IMR-90 (cell line): ENCODE measurements around the gene MLLT3. TPM values are rescaled to one million over a fixed set of nuclear protein-coding genes. Genes with fewer than 3 reads are reported as not detected.
A peak's percentile ranks its signal among the peaks of the same experiment; 100 is the strongest.

Experiments used
- ATAC-seq: fragments of 200-7000 bp; cut with Tn5 transposase; 2 replicates; pipeline ENCODE4 v1.9.1; 2020; ENCODE audit warnings: low read depth, mild to moderate bottlenecking, moderate library complexity
- BruUV-seq: library from RNA; stranded (reverse); fragments of 400-500 nt; replicated peaks from 2 replicates; lab custom pipeline; 2021; lab: Mats Ljungman, UMichigan
- CTCF ChIA-PET: fragments of 300-600 bp; formaldehyde crosslinking; extraction: SDS; loops from one replicate; lab custom pipeline; 2021; ENCODE audit warnings: antibody characterized with exemption; lab: Yijun Ruan, JAX
- POLR2A ChIA-PET: fragments of 300-600 bp; sonication (Branson Sonifier 250); formaldehyde crosslinking; loops from one replicate; lab custom pipeline; 2022; ENCODE audit warnings: antibody characterized with exemption; ENCODE audit not compliant: unreplicated experiment; lab: Charles Lee
- DNase-seq: peaks from one replicate; pipeline ENCODE4 v3.0.0; 2013
- H2AFZ ChIP-seq: replicated peaks from 2 replicates; pipeline ENCODE3; 2013; ENCODE audit warnings: low read length, mild to moderate bottlenecking; ENCODE audit not compliant: poor library complexity
- H2AK5ac ChIP-seq: 2 replicates; pipeline ENCODE4 v1.6.1; 2013; ENCODE audit warnings: low read depth, low read length, inconsistent platforms
- H2AK9ac ChIP-seq: replicated peaks from 2 replicates; pipeline ENCODE3; 2013; ENCODE audit warnings: mild to moderate bottlenecking, low read depth, low read length, moderate library complexity; ENCODE audit not compliant: poor library complexity
- H2BK120ac ChIP-seq: 2 replicates; pipeline ENCODE4 v1.6.1; 2013; ENCODE audit warnings: low read depth, low read length, inconsistent platforms
- H2BK15ac ChIP-seq: 3 replicates; pipeline ENCODE4 v1.6.1; 2013; ENCODE audit warnings: low read depth, low read length, inconsistent platforms
- H2BK20ac ChIP-seq: 2 replicates; pipeline ENCODE4 v1.6.1; 2013; ENCODE audit warnings: low read depth, mild to moderate bottlenecking, inconsistent platforms, low read length, moderate library complexity
- H2BK5ac ChIP-seq: 2 replicates; pipeline ENCODE4 v1.6.1; 2013; ENCODE audit warnings: mild to moderate bottlenecking, low read depth, low read length, inconsistent platforms; ENCODE audit not compliant: poor library complexity, severe bottlenecking
- H3K14ac ChIP-seq: replicated peaks from 2 replicates; pipeline ENCODE4 v1.6.1; 2013; ENCODE audit warnings: low read depth, low read length, inconsistent platforms
- H3K18ac ChIP-seq: 2 replicates; pipeline ENCODE4 v1.6.1; 2013; ENCODE audit warnings: low read depth, low read length, control low read depth
- H3K23ac ChIP-seq: 2 replicates; pipeline ENCODE4 v1.6.1; 2013; ENCODE audit warnings: low read depth, low read length, inconsistent platforms
- H3K27ac ChIP-seq: 2 replicates; pipeline ENCODE4 v1.5.1; 2013; ENCODE audit warnings: mild to moderate bottlenecking, control low read depth, low read length; ENCODE audit not compliant: insufficient read depth
- H3K27me3 ChIP-seq: 2 replicates; pipeline ENCODE4 v1.6.1; 2013; ENCODE audit warnings: low read length; ENCODE audit not compliant: control insufficient read depth, insufficient read depth
- H3K36me3 ChIP-seq: 2 replicates; pipeline ENCODE4 v1.6.1; 2013; ENCODE audit warnings: low read length, mixed read lengths; ENCODE audit not compliant: control insufficient read depth, insufficient read depth
- H3K4ac ChIP-seq: 2 replicates; pipeline ENCODE4 v1.6.1; 2013; ENCODE audit warnings: low read depth, low read length, inconsistent platforms
- H3K4me1 ChIP-seq: 2 replicates; pipeline ENCODE4 v1.6.1; 2013; ENCODE audit warnings: low read length, mixed read lengths; ENCODE audit not compliant: control insufficient read depth, insufficient read depth
- H3K4me2 ChIP-seq: 2 replicates; pipeline ENCODE4 v1.6.1; 2013; ENCODE audit warnings: low read depth, mild to moderate bottlenecking, control low read depth, low read length, moderate library complexity
- H3K4me3 ChIP-seq: 2 replicates; pipeline ENCODE4 v1.5.1; 2013; ENCODE audit warnings: low read depth, mild to moderate bottlenecking, control low read depth, low read length, moderate library complexity; ENCODE audit not compliant: insufficient read depth
- H3K56ac ChIP-seq: 2 replicates; pipeline ENCODE4 v1.6.1; 2013; ENCODE audit warnings: low read length, inconsistent platforms; ENCODE audit not compliant: insufficient read depth; ENCODE audit errors: extremely low read depth
- H3K79me1 ChIP-seq, 2 experiments: 2 replicates each; pipeline ENCODE4 v1.6.1; 2013; ENCODE audit warnings: low read length in 2 of 2, inconsistent platforms in 1 of 2, low read depth in 1 of 2
- H3K9ac ChIP-seq: 2 replicates; pipeline ENCODE4 v1.6.1; 2013; ENCODE audit warnings: low read depth, low read length, control low read depth
- H3K9me1 ChIP-seq: 2 replicates; pipeline ENCODE4 v1.6.1; 2013; ENCODE audit warnings: low read length, inconsistent platforms; ENCODE audit not compliant: insufficient read depth
- H3K9me3 ChIP-seq: 2 replicates; pipeline ENCODE4 v1.6.1; 2013; ENCODE audit warnings: low read length; ENCODE audit not compliant: control insufficient read depth, insufficient read depth
- H4K20me1 ChIP-seq: 2 replicates; pipeline ENCODE4 v1.6.1; 2013; ENCODE audit warnings: low read length, inconsistent platforms; ENCODE audit not compliant: insufficient read depth
- H4K5ac ChIP-seq: 2 replicates; pipeline ENCODE4 v1.6.1; 2013; ENCODE audit warnings: mild to moderate bottlenecking, low read depth, low read length, control low read depth
- H4K8ac ChIP-seq, 2 experiments: 2 replicates each; pipeline ENCODE4 v1.6.1; 2013; ENCODE audit warnings: low read depth in 2 of 2, low read length in 2 of 2, control low read depth in 1 of 2, inconsistent platforms in 1 of 2
- H4K91ac ChIP-seq: 2 replicates; pipeline ENCODE4 v1.6.1; 2013; ENCODE audit warnings: low read depth, low read length, inconsistent platforms; ENCODE audit not compliant: insufficient read depth
- CEBPB ChIP-seq: IDR thresholded peaks from 2 replicates; pipeline ENCODE4 v1.6.1; 2012; ENCODE audit warnings: low read depth, low read length, improper control_type of control experiment
- MXI1 ChIP-seq: IDR thresholded peaks from 2 replicates; pipeline ENCODE4 v1.6.1; 2012; ENCODE audit warnings: low read depth, mild to moderate bottlenecking, low read length, moderate library complexity, borderline replicate concordance
- WGBS, 2 experiments: methylation state at CpG; one replicate each; pipeline versions ENCODE4 v1.1.5 to v1.1.7; 2013; ENCODE audit warnings: missing lambda C conversion rate in 2 of 2; ENCODE audit not compliant: insufficient read length in 1 of 2; ENCODE audit errors: extremely low coverage in 2 of 2; 5-methylcytosine and 5-hydroxymethylcytosine counted together
- dilution Hi-C: fragments of 300-500 bp; cut with HindIII; formaldehyde crosslinking; loops from one replicate; pipeline ENCODE4 v1.14.3; 2018; ENCODE audit warnings: low sequenced_read_pairs; ENCODE audit not compliant: unreplicated experiment
- in situ Hi-C: fragments of 300-500 bp; cut with MboI; formaldehyde crosslinking; loops from 3 replicates; pipeline ENCODE4 v1.14.3; 2019; ENCODE audit warnings: low sequenced_read_pairs, inconsistent platforms, mixed read lengths
- intact Hi-C: fragments of 100-400 bp; cut with micrococcal nuclease; formaldehyde crosslinking; loops from 2 replicates; pipeline ENCODE4 v1.10.0; 2022
- polyA plus RNA-seq, 3 experiments: library from polyadenylated mRNA; depleted of rRNA; stranded (reverse); fragments of >200 nt; gene quantifications; 2 replicates each; pipeline ENCODE4 v1.2.3, GENCODE V29; 2012; ENCODE audit warnings: low replicate concordance in 1 of 3
- total RNA-seq: library from RNA; depleted of rRNA; stranded (reverse); fragments of >200 nt; gene quantifications from 2 replicates; pipeline ENCODE4 v1.2.3, GENCODE V29; 2012

MLLT3 gene
- total and polyA plus RNA-seq, 2 of the 4 experiments (the other 2 are of a cell fraction): 10.4 to 21.1 TPM

DNA sequence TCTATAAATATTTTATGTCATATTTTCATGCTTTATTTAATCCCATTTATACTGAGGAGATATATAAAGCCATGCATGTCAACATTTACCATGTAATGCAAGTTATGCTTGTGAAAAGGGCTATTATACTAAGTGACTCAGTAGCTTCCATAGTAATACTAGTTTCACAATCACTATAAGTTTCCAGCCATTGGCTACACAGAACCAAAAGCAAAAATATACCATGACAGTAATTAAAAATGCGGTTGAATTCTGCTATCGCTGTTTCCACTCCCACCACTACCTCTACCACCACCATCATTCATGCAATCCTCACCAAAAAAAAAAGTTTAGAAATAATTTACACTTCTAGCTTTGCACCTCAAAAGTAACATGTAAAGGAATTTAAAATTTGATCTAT lies 60.2 kb downstream of the MLLT3 start:
- H4K91ac ChIP-seq: no peak overlapping the region
- H3K36me3 ChIP-seq: no peaks in the 10 kb centered on the region
- BruUV-seq: no TSS peak
- H2BK5ac ChIP-seq: no peak overlapping the region
- DNase-seq (peak; percentile 26), ATAC-seq (no peak)
- ChIA-PET POLR2A (no interaction called here), CTCF (interaction anchor here (1.0 kb wide), 1 partner anchor 13 kb away, joined by 4 read pairs; no protein-coding TSS in a partner anchor)
- H2BK15ac ChIP-seq: no peak overlapping the region
- H2AK5ac ChIP-seq: no peak overlapping the region
- H3K4me3 ChIP-seq: no peak overlapping the region
- no peak overlapping the region for H3K4ac ChIP-seq
- H3K4me1 ChIP-seq: peaks cover 12% of the 10 kb centered on the region
- TF ChIP-seq CEBPB (peak; percentile 44; the same call in 1 of the 2 replicates), MXI1 (no peak)
- dilution Hi-C loops (no loop called here), intact Hi-C loops (loop anchor here (5.0 kb wide), 1 partner anchor 35 kb away; no protein-coding TSS in a partner anchor), in situ Hi-C loops (no loop called here)
- no peak overlapping the region for H3K18ac ChIP-seq
- peaks cover 31 to 59% of the 10 kb centered on the region in 2 experiments for H3K79me1 ChIP-seq
- H4K20me1 ChIP-seq: no peaks in the 10 kb centered on the region
- WGBS, 2 experiments: no CpG with 5 or more reads among the region's 2 CpGs
- no peak overlapping the region for H3K56ac ChIP-seq
- H3K14ac ChIP-seq: no peak overlapping the region
- H4K5ac ChIP-seq: no peak overlapping the region
- no peak overlapping the region for H2BK20ac ChIP-seq
- peaks cover 4% of the 10 kb centered on the region for H3K9me1 ChIP-seq
- H3K9me3 ChIP-seq: no peaks in the 10 kb centered on the region
- no peak overlapping the region for H3K27ac ChIP-seq
- H3K4me2 ChIP-seq: no peak overlapping the region
- H3K23ac ChIP-seq: no peak overlapping the region
- no peak overlapping the region for H2AFZ ChIP-seq
- H3K9ac ChIP-seq: no peak overlapping the region
- no peak overlapping the region for H2BK120ac ChIP-seq
- no peak overlapping the region for H4K8ac ChIP-seq
- H2AK9ac ChIP-seq: no peak overlapping the region
- H3K27me3 ChIP-seq: no peaks in the 10 kb centered on the region
